HEK293 (cell line): ENCODE measurements around the gene ABHD16A.

Experiments
- CTCF ChIA-PET: fragments of 350-600 bp; formaldehyde crosslinking; extraction: SDS; loops from one replicate; lab custom pipeline; 2021; ENCODE audit warnings: antibody characterized with exemption; lab: Yijun Ruan, JAX
- POLR2A ChIA-PET: fragments of 300-600 bp; formaldehyde crosslinking; extraction: SDS; loops from one replicate; lab custom pipeline; 2020; ENCODE audit warnings: antibody characterized with exemption, inconsistent platforms; lab: Yijun Ruan, JAX
- H3K27ac ChIP-seq: fragments of 200-500 bp; sonication (Bioruptor generic); 2 replicates; pipeline ENCODE4 v1.5.1; 2014; ENCODE audit warnings: low read depth, low read length, control low read depth, inconsistent platforms; ENCODE audit errors: extremely low read depth
- H3K36me3 ChIP-seq, 2 experiments: fragments of 200-500 bp in 1 of 2; sonication (Bioruptor generic) in 1 of 2; 1 replicate in 1 of 2; 2 replicates in 1 of 2; pipeline ENCODE4 v1.5.1; 2014 to 2017; ENCODE audit warnings: inconsistent platforms in 2 of 2, low read length in 2 of 2; ENCODE audit not compliant: control insufficient read depth in 2 of 2, insufficient read depth in 1 of 2
- H3K4me1 ChIP-seq: fragments of 200-500 bp; sonication (Bioruptor generic); 2 replicates; pipeline ENCODE4 v1.5.1; 2014; ENCODE audit warnings: mild to moderate bottlenecking, low read length, inconsistent platforms; ENCODE audit not compliant: control insufficient read depth, insufficient read depth
- H3K4me3 ChIP-seq: 2 replicates; pipeline ENCODE4 v1.5.1; 2011; ENCODE audit warnings: low read depth, mild to moderate bottlenecking, control low read depth, low read length, moderate library complexity
- H3K9me3 ChIP-seq: fragments of 200-500 bp; sonication (Bioruptor generic); 2 replicates; pipeline ENCODE4 v1.5.1; 2014; ENCODE audit warnings: low read depth, low read length, inconsistent platforms; ENCODE audit not compliant: control insufficient read depth, insufficient read depth
- ATF2 ChIP-seq: fragments of 450-650 bp; formaldehyde crosslinking; IDR thresholded peaks from 2 replicates; pipeline ENCODE4 v1.5.1; 2016; ENCODE audit warnings: missing biosample characterization, missing genetic modification characterization, low read depth
- EGR2 ChIP-seq: fragments of 450-650 bp; formaldehyde crosslinking; IDR thresholded peaks from 2 replicates; pipeline ENCODE4 v1.5.1; 2016; ENCODE audit warnings: low read depth, missing biosample characterization, missing genetic modification characterization
- GLI4 ChIP-seq: fragments of 450-650 bp; formaldehyde crosslinking; IDR thresholded peaks from 2 replicates; pipeline ENCODE4 v1.5.1; 2016; ENCODE audit warnings: missing biosample characterization, missing genetic modification characterization
- GLIS1 ChIP-seq: fragments of 450-650 bp; formaldehyde crosslinking; IDR thresholded peaks from 2 replicates; pipeline ENCODE4 v1.5.1; 2016; ENCODE audit warnings: missing biosample characterization, missing genetic modification characterization
- PRDM2 ChIP-seq: fragments of 450-650 bp; formaldehyde crosslinking; IDR thresholded peaks from 2 replicates; pipeline ENCODE4 v1.5.1; 2016; ENCODE audit warnings: missing biosample characterization, missing genetic modification characterization, borderline replicate concordance
- RBAK ChIP-seq: fragments of 450-650 bp; formaldehyde crosslinking; IDR thresholded peaks from 2 replicates; pipeline ENCODE4 v1.5.1; 2016; ENCODE audit warnings: missing biosample characterization, missing genetic modification characterization
- SCRT1 ChIP-seq: fragments of 450-650 bp; formaldehyde crosslinking; IDR thresholded peaks from 2 replicates; pipeline ENCODE4 v1.5.1; 2016; ENCODE audit warnings: missing biosample characterization, missing genetic modification characterization, borderline replicate concordance
- TRIM28 ChIP-seq: IDR thresholded peaks from 2 replicates; pipeline ENCODE4 v1.6.1; 2011; ENCODE audit warnings: low read length, control low read depth, borderline replicate concordance
- ZFP3 ChIP-seq: fragments of 450-650 bp; formaldehyde crosslinking; IDR thresholded peaks from 2 replicates; pipeline ENCODE4 v1.5.1; 2016; ENCODE audit warnings: low read depth, missing biosample characterization, missing genetic modification characterization
- ZNF121 ChIP-seq: fragments of 450-650 bp; formaldehyde crosslinking; IDR thresholded peaks from 2 replicates; pipeline ENCODE4 v1.5.1; 2016; ENCODE audit warnings: missing biosample characterization, missing genetic modification characterization
- ZNF157 ChIP-seq: fragments of 450-650 bp; formaldehyde crosslinking; IDR thresholded peaks from 2 replicates; pipeline ENCODE4 v1.5.1; 2016; ENCODE audit warnings: missing biosample characterization, missing genetic modification characterization
- ZNF248 ChIP-seq: fragments of 450-650 bp; formaldehyde crosslinking; IDR thresholded peaks from 2 replicates; pipeline ENCODE4 v1.5.1; 2017; ENCODE audit warnings: missing biosample characterization, missing genetic modification characterization
- ZNF274 ChIP-seq, 2 experiments: fragments of 200-500 bp in 1 of 2; fragments of 450-650 bp in 1 of 2; sonication (Bioruptor generic) in 1 of 2; formaldehyde crosslinking in 1 of 2; IDR thresholded peaks; 2 replicates each; pipeline versions ENCODE4 v1.5.1 to v1.6.1; 2014 to 2016; ENCODE audit warnings: borderline replicate concordance in 1 of 2, inconsistent platforms in 1 of 2, low read length in 1 of 2, missing biosample characterization in 1 of 2, missing genetic modification characterization in 1 of 2
- ZNF350 ChIP-seq: fragments of 450-650 bp; formaldehyde crosslinking; IDR thresholded peaks from 2 replicates; pipeline ENCODE4 v1.5.0; 2017; ENCODE audit warnings: missing biosample characterization, mild to moderate bottlenecking, missing genetic modification characterization
- ZNF354C ChIP-seq: fragments of 450-650 bp; formaldehyde crosslinking; IDR thresholded peaks from 2 replicates; pipeline ENCODE4 v1.5.1; 2016; ENCODE audit warnings: missing biosample characterization, missing genetic modification characterization, low read depth, borderline replicate concordance
- ZNF366 ChIP-seq: fragments of 450-650 bp; formaldehyde crosslinking; conservative IDR thresholded peaks from 2 replicates; pipeline ENCODE4 v1.5.1; 2016; ENCODE audit warnings: missing biosample characterization, missing genetic modification characterization
- ZNF398 ChIP-seq: fragments of 450-650 bp; formaldehyde crosslinking; IDR thresholded peaks from 2 replicates; pipeline ENCODE4 v1.5.1; 2017; ENCODE audit warnings: missing biosample characterization, missing genetic modification characterization
- ZNF433 ChIP-seq: fragments of 450-650 bp; formaldehyde crosslinking; IDR thresholded peaks from 2 replicates; pipeline ENCODE4 v1.5.1; 2016; ENCODE audit warnings: missing biosample characterization, missing genetic modification characterization, low read depth
- ZNF488 ChIP-seq: fragments of 450-650 bp; formaldehyde crosslinking; IDR thresholded peaks from 2 replicates; pipeline ENCODE4 v1.5.1; 2016; ENCODE audit warnings: missing biosample characterization, missing genetic modification characterization
- ZNF626 ChIP-seq: fragments of 450-650 bp; sonication (Bioruptor Pico); formaldehyde crosslinking; IDR thresholded peaks from 2 replicates; pipeline ENCODE4 v1.5.1; 2018; ENCODE audit warnings: missing biosample characterization, missing genetic modification characterization, inconsistent platforms
- ZNF677 ChIP-seq: fragments of 450-650 bp; IDR thresholded peaks from 2 replicates; pipeline ENCODE4 v1.5.0; 2018; ENCODE audit warnings: missing biosample characterization, mild to moderate bottlenecking, missing genetic modification characterization, moderate library complexity
- ZNF76 ChIP-seq: fragments of 450-650 bp; formaldehyde crosslinking; IDR thresholded peaks from 2 replicates; pipeline ENCODE4; 2016; ENCODE audit warnings: low read depth, missing biosample characterization, missing genetic modification characterization, borderline replicate concordance
- ZSCAN23 ChIP-seq: fragments of 450-650 bp; formaldehyde crosslinking; IDR thresholded peaks from 2 replicates; pipeline ENCODE4 v1.5.1; 2016; ENCODE audit warnings: missing biosample characterization, missing genetic modification characterization
- ZSCAN4 ChIP-seq: fragments of 450-650 bp; formaldehyde crosslinking; IDR thresholded peaks from 2 replicates; pipeline ENCODE4 v1.5.1; 2017; ENCODE audit warnings: missing biosample characterization, missing genetic modification characterization

Gene ABHD16A

GRCh38 chr6:31715022-31715958 lies 12.2 kb upstream of the ABHD16A start, which contains the start of gene LY6G6D:
Gene LY6G6D, plus strand, starts transcription at chr6:31715348. Its CDS starts 8 bp downstream, at chr6:31715356.
- H3K4me1 ChIP-seq: peaks cover 4% of the 10 kb centered on the region
- no peaks in the 10 kb centered on the region for H3K9me3 ChIP-seq
- peak within 1 kb of the TSS; percentile 46 for H3K27ac ChIP-seq
- no peaks in the 10 kb centered on the region for H3K36me3 ChIP-seq
- no peak within 1 kb of the TSS for H3K4me3 ChIP-seq
- ChIA-PET POLR2A (interaction anchor here (0.6 to 1.6 kb wide), 4 partner anchors 12 to 112 kb away, joined by 3 to 10 read pairs (median 4); partner anchors contain the start of genes ABHD16A and HSPA1B), CTCF (interaction anchor here (0.7 to 1.5 kb wide), 3 partner anchors 54 to 152 kb away, joined by 3 to 8 read pairs (median 3); no protein-coding TSS in a partner anchor)
- TF ChIP-seq RBAK: no peak
- no peak for TF ChIP-seq ATF2 (tag by site-specific recombination)
- no peak for TF ChIP-seq ZNF350 (tag by site-specific recombination)
- TF ChIP-seq ZNF433 (tag by site-specific recombination): no peak
- no peak for TF ChIP-seq ZNF76 (tag by site-specific recombination)
- TF ChIP-seq ZNF366 (tag by site-specific recombination): no peak
- TF ChIP-seq ZSCAN23 (tag by site-specific recombination): no peak
- no peak for TF ChIP-seq ZNF677 (tag by site-specific recombination)
- TF ChIP-seq PRDM2 (tag by site-specific recombination): no peak
- TF ChIP-seq ZNF157 (tag by site-specific recombination): no peak
- TF ChIP-seq ZFP3 (tag by site-specific recombination): no peak
- TF ChIP-seq ZNF274 (IDR thresholded peaks at IDR 0.05; ENCODE audit: low read length): no peak
- no peak for TF ChIP-seq ZNF274 (tag by site-specific recombination; IDR thresholded peaks at IDR 0.05; ENCODE audit: borderline replicate concordance)
- peak; percentile 41; the same call in 1 of the 2 replicates for TF ChIP-seq ZSCAN4 (tag by site-specific recombination)
- no peak for TF ChIP-seq ZNF121
- TF ChIP-seq ZNF626: no peak
- TF ChIP-seq ZNF248 (tag by site-specific recombination): no peak
- no peak for TF ChIP-seq ZNF488 (tag by site-specific recombination)
- TF ChIP-seq ZNF398 (tag by site-specific recombination): no peak
- no peak for TF ChIP-seq GLI4 (tag by site-specific recombination)
- TF ChIP-seq ZNF354C (tag by site-specific recombination): no peak
- no peak for TF ChIP-seq TRIM28
- TF ChIP-seq SCRT1 (tag by site-specific recombination): no peak
- TF ChIP-seq GLIS1: peak; percentile 47
- no peak for TF ChIP-seq EGR2
